GM19468 (cell line): ENCODE results near the gene SAMD14.

ENCODE experiments used
- ATAC-seq: cut with Tn5 transposase; IDR thresholded peaks from one replicate; pipeline ENCODE4 v1.9.1; 2021; ENCODE audit warnings: mild to moderate bottlenecking, moderate library complexity, moderate number of reproducible peaks; ENCODE audit not compliant: unreplicated experiment; ENCODE audit errors: extremely low read depth

The SAMD14 gene

GRCh38 chr17:50149417-50150353 is 19.7 kb upstream of the SAMD14 start:
- no peak for ATAC-seq

GRCh38 chr17:50149091-50149416 is 19.1 kb upstream of the SAMD14 start:
- no peak for ATAC-seq

GRCh38 chr17:50148226-50149090 is 18.5 kb upstream of the SAMD14 start:
- ATAC-seq: no peak

GRCh38 chr17:50147841-50148225 is 17.9 kb upstream of the SAMD14 start:
- no peak for ATAC-seq

- no peak for ATAC-seq
Observed at GRCh38 chr17:50146927-50147665, 17.1 kb upstream of the SAMD14 start.

- ATAC-seq: no peak
Observed at GRCh38 chr17:50146230-50146926, 16.4 kb upstream of the SAMD14 start.

- no peak for ATAC-seq
Observed at GRCh38 chr17:50145532-50146229, 15.7 kb upstream of the SAMD14 start.

- no peak for ATAC-seq
Observed at GRCh38 chr17:50144845-50145531, 15.0 kb upstream of the SAMD14 start.

GRCh38 chr17:50144355-50144754 is 14.4 kb upstream of the SAMD14 start:
- ATAC-seq: no peak

GRCh38 chr17:50143461-50144176 is 13.7 kb upstream of the SAMD14 start:
- ATAC-seq: no peak

- ATAC-seq: no peak
Observed at GRCh38 chr17:50141745-50142110, 11.8 kb upstream of the SAMD14 start.

GRCh38 chr17:50141026-50141744 is 11.2 kb upstream of the SAMD14 start:
- ATAC-seq: no peak

- ATAC-seq: no peak
Observed at GRCh38 chr17:50139950-50140885, 10.3 kb upstream of the SAMD14 start.

GRCh38 chr17:50139185-50139783 is 9.3 kb upstream of the SAMD14 start:
- ATAC-seq: no peak

- no peak for ATAC-seq
Observed at GRCh38 chr17:50137042-50137441, 7.1 kb upstream of the SAMD14 start.

- no peak for ATAC-seq
Observed at GRCh38 chr17:50136096-50136687, 6.2 kb upstream of the SAMD14 start.
